Measurements from ENCODE around the gene RNGTT.
"Not testable (repeated sequence)": the region's sequence is repeated elsewhere in the genome, so short reads cannot be mapped to it uniquely, and the experiment has no call there.

RNGTT gene

GRCh38 chr6:88785478-88785877 is 177.9 kb downstream of the RNGTT start:
- Mint-ChIP-seq H3K27ac (ENCODE audit: low read depth) (no peak overlapping the region), H3K4me3 (no peak overlapping the region), H3K27me3 (no peaks in the 10 kb centered on the region), H3K9me3 (no peaks in the 10 kb centered on the region), H3K36me3 (ENCODE audit: insufficient read depth) (peaks cover 4% of the 10 kb centered on the region), H3K4me1 (peaks cover 5% of the 10 kb centered on the region)
- ATAC-seq (replicated peaks; ENCODE audit: extremely low read depth, poor library complexity, severe bottlenecking) (no peak), DNase-seq (ENCODE audit: low spot score in 2 of 2) (no peak)

GRCh38 chr6:88780714-88781389 is 182.6 kb downstream of the RNGTT start:
- DNase-seq (ENCODE audit: low spot score in 2 of 2): peak; percentile 22 to 43
- peak; percentile 62 for ATAC-seq (replicated peaks; ENCODE audit: extremely low read depth, poor library complexity, severe bottlenecking)
- H3K4me1 Mint-ChIP-seq: peaks cover 6% of the 10 kb centered on the region
- H3K4me3 Mint-ChIP-seq: no peak overlapping the region
- H3K36me3 Mint-ChIP-seq (ENCODE audit: insufficient read depth): peaks cover 2% of the 10 kb centered on the region
- no peaks in the 10 kb centered on the region for H3K27me3 Mint-ChIP-seq
- H3K27ac Mint-ChIP-seq (ENCODE audit: low read depth): no peak overlapping the region
- H3K9me3 Mint-ChIP-seq: no peaks in the 10 kb centered on the region

GRCh38 chr6:88775866-88776571 is 187.4 kb downstream of the RNGTT start:
- Mint-ChIP-seq H3K4me3 (no peak overlapping the region), H3K4me1 (peaks cover 6% of the 10 kb centered on the region), H3K27me3 (no peaks in the 10 kb centered on the region), H3K9me3 (no peaks in the 10 kb centered on the region), H3K27ac (ENCODE audit: low read depth) (no peak overlapping the region), H3K36me3 (ENCODE audit: insufficient read depth) (no peaks in the 10 kb centered on the region)
- no peak for ATAC-seq (replicated peaks; ENCODE audit: extremely low read depth, poor library complexity, severe bottlenecking)
- no peak for DNase-seq (ENCODE audit: low spot score in 2 of 2)

- H3K4me3 Mint-ChIP-seq; H3K4me1 Mint-ChIP-seq; H3K27ac Mint-ChIP-seq (ENCODE audit: low read depth); H3K27me3 Mint-ChIP-seq; DNase-seq (ENCODE audit: low spot score in 2 of 2); H3K36me3 Mint-ChIP-seq (ENCODE audit: insufficient read depth); ATAC-seq (replicated peaks; ENCODE audit: extremely low read depth, poor library complexity, severe bottlenecking); H3K9me3 Mint-ChIP-seq: not testable (repeated sequence)
Measured at GRCh38 chr6:88768114-88768513, 195.3 kb downstream of the RNGTT start.

- H3K4me3 Mint-ChIP-seq: no peak overlapping the region
- H3K4me1 Mint-ChIP-seq: no peaks in the 10 kb centered on the region
- no peak for DNase-seq (ENCODE audit: low spot score in 2 of 2)
- no peak overlapping the region for H3K27ac Mint-ChIP-seq (ENCODE audit: low read depth)
- no peaks in the 10 kb centered on the region for H3K9me3 Mint-ChIP-seq
- peaks cover 2% of the 10 kb centered on the region for H3K36me3 Mint-ChIP-seq (ENCODE audit: insufficient read depth)
- H3K27me3 Mint-ChIP-seq: no peaks in the 10 kb centered on the region
- ATAC-seq (replicated peaks; ENCODE audit: extremely low read depth, poor library complexity, severe bottlenecking): no peak
Measured at GRCh38 chr6:88764081-88764480, 199.3 kb downstream of the RNGTT start.

- Mint-ChIP-seq H3K4me1 (no peaks in the 10 kb centered on the region), H3K4me3 (no peak overlapping the region), H3K27me3 (no peaks in the 10 kb centered on the region), H3K36me3 (ENCODE audit: insufficient read depth) (peaks cover 1% of the 10 kb centered on the region), H3K27ac (ENCODE audit: low read depth) (no peak overlapping the region), H3K9me3 (no peaks in the 10 kb centered on the region)
- DNase-seq (ENCODE audit: low spot score in 2 of 2): no peak
- no peak for ATAC-seq (replicated peaks; ENCODE audit: extremely low read depth, poor library complexity, severe bottlenecking)
Measured at GRCh38 chr6:88763160-88763559, 200.3 kb downstream of the RNGTT start.

- no peak overlapping the region for H3K27ac Mint-ChIP-seq (ENCODE audit: low read depth)
Measured at GRCh38 chr6:88761237-88762031, 202.0 kb downstream of the RNGTT start.

GRCh38 chr6:88760091-88760490 is 203.3 kb downstream of the RNGTT start:
- H3K9me3 Mint-ChIP-seq: no peaks in the 10 kb centered on the region
- ATAC-seq (replicated peaks; ENCODE audit: extremely low read depth, poor library complexity, severe bottlenecking) (no peak), DNase-seq (ENCODE audit: low spot score in 2 of 2) (no peak)
- no peaks in the 10 kb centered on the region for H3K4me1 Mint-ChIP-seq
- no peak overlapping the region for H3K4me3 Mint-ChIP-seq
- H3K36me3 Mint-ChIP-seq (ENCODE audit: insufficient read depth): peaks cover 1% of the 10 kb centered on the region
- no peak overlapping the region for H3K27ac Mint-ChIP-seq (ENCODE audit: low read depth)
- no peaks in the 10 kb centered on the region for H3K27me3 Mint-ChIP-seq

More at GRCh38 chr6:88761237-88762031, 202.0 kb downstream of the RNGTT start:
- H3K4me3 Mint-ChIP-seq: no peak overlapping the region
- ATAC-seq (replicated peaks; ENCODE audit: extremely low read depth, poor library complexity, severe bottlenecking): no peak
- H3K27me3 Mint-ChIP-seq: no peaks in the 10 kb centered on the region
- no peaks in the 10 kb centered on the region for H3K9me3 Mint-ChIP-seq
- H3K36me3 Mint-ChIP-seq (ENCODE audit: insufficient read depth): peaks cover 1% of the 10 kb centered on the region
- no peak for DNase-seq (ENCODE audit: low spot score in 2 of 2)
- no peaks in the 10 kb centered on the region for H3K4me1 Mint-ChIP-seq

- H3K27ac Mint-ChIP-seq (ENCODE audit: low read depth): no peak overlapping the region
- H3K9me3 Mint-ChIP-seq: no peaks in the 10 kb centered on the region
- H3K4me1 Mint-ChIP-seq: no peaks in the 10 kb centered on the region
- DNase-seq (ENCODE audit: low spot score in 2 of 2): no peak
- peaks cover 2% of the 10 kb centered on the region for H3K36me3 Mint-ChIP-seq (ENCODE audit: insufficient read depth)
- no peak overlapping the region for H3K4me3 Mint-ChIP-seq
- H3K27me3 Mint-ChIP-seq: no peaks in the 10 kb centered on the region
- ATAC-seq (replicated peaks; ENCODE audit: extremely low read depth, poor library complexity, severe bottlenecking): no peak
Measured at GRCh38 chr6:88750936-88751335, 212.5 kb downstream of the RNGTT start.

- no peaks in the 10 kb centered on the region for H3K9me3 Mint-ChIP-seq
- no peaks in the 10 kb centered on the region for H3K4me1 Mint-ChIP-seq
- H3K4me3 Mint-ChIP-seq: no peak overlapping the region
- DNase-seq (ENCODE audit: low spot score in 2 of 2) (no peak), ATAC-seq (replicated peaks; ENCODE audit: extremely low read depth, poor library complexity, severe bottlenecking) (no peak)
- H3K27me3 Mint-ChIP-seq: no peaks in the 10 kb centered on the region
- H3K36me3 Mint-ChIP-seq (ENCODE audit: insufficient read depth): peaks cover 2% of the 10 kb centered on the region
- no peak overlapping the region for H3K27ac Mint-ChIP-seq (ENCODE audit: low read depth)
Measured at GRCh38 chr6:88749849-88750248, 213.6 kb downstream of the RNGTT start.

GRCh38 chr6:88748141-88748540 is 215.3 kb downstream of the RNGTT start:
- DNase-seq (ENCODE audit: low spot score in 2 of 2) (no peak), ATAC-seq (replicated peaks; ENCODE audit: extremely low read depth, poor library complexity, severe bottlenecking) (no peak)
- Mint-ChIP-seq H3K27me3 (no peaks in the 10 kb centered on the region), H3K9me3 (no peaks in the 10 kb centered on the region), H3K27ac (ENCODE audit: low read depth) (no peak overlapping the region), H3K4me1 (no peaks in the 10 kb centered on the region), H3K4me3 (no peak overlapping the region), H3K36me3 (ENCODE audit: insufficient read depth) (peaks cover 2% of the 10 kb centered on the region)

GRCh38 chr6:88741939-88742338 is 221.5 kb downstream of the RNGTT start:
- no peak overlapping the region for H3K4me3 Mint-ChIP-seq
- no peaks in the 10 kb centered on the region for H3K27me3 Mint-ChIP-seq
- ATAC-seq (replicated peaks; ENCODE audit: extremely low read depth, poor library complexity, severe bottlenecking) (no peak), DNase-seq (ENCODE audit: low spot score in 2 of 2) (no peak)
- H3K27ac Mint-ChIP-seq (ENCODE audit: low read depth): no peak overlapping the region
- peaks cover 2% of the 10 kb centered on the region for H3K36me3 Mint-ChIP-seq (ENCODE audit: insufficient read depth)
- H3K4me1 Mint-ChIP-seq: peaks cover 1% of the 10 kb centered on the region
- no peaks in the 10 kb centered on the region for H3K9me3 Mint-ChIP-seq

GRCh38 chr6:88741071-88741470 is 222.3 kb downstream of the RNGTT start:
- Mint-ChIP-seq H3K9me3 (no peaks in the 10 kb centered on the region), H3K4me1 (peaks cover 9% of the 10 kb centered on the region), H3K27me3 (no peaks in the 10 kb centered on the region), H3K36me3 (ENCODE audit: insufficient read depth) (peaks cover 2% of the 10 kb centered on the region), H3K4me3 (no peak overlapping the region), H3K27ac (ENCODE audit: low read depth) (no peak overlapping the region)
- no peak for DNase-seq (ENCODE audit: low spot score in 2 of 2)
- ATAC-seq (replicated peaks; ENCODE audit: extremely low read depth, poor library complexity, severe bottlenecking): no peak
